GM11168 (cell line): ENCODE data around the gene VASN.

Source experiments
- in situ Hi-C: fragments of 300-500 bp; cut with MboI; formaldehyde crosslinking; loops from one replicate; pipeline ENCODE4 v1.12.0; 2022; ENCODE audit warnings: low sequenced_read_pairs; ENCODE audit not compliant: unreplicated experiment

VASN gene

DNA sequence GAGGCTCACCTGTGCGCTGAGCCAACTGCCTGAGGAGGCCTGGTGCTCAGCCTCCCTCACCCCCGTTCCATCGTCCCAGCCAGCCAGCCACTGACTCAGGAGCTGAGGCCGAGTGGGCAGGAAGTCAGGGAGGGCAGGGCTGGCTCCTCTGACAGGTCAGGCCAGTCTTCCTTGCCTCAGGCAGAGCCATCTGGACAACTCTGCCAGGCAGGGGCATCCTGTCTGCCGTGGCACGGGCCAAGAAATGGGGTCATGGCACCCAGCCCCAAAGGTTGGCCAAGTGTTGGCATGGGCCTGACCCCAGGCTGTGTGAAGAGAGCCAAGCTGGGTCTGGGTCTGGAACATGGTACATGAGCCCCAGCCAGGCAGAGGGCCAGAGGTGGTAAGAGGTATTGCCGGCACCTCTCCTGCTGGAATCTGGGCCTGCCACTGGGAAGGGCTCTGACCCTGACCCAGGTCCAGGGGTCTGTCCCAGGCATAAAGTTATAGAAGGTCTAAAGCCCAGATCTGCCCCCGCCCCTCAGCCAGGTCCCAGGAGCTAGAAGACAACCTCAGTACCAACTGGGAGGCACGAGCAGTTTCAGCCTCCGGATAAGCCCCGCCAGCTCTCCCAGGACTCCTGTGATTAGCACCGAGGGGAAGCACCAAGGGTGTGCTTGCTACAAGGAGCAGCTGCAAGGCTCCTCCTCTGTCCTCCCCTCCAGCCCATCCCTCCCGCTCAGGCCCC is 2.5 kb upstream of the VASN start:
- in situ Hi-C loops, result no loop called here

- in situ Hi-C loops, result no loop called here
Observed at GRCh38 chr16:4370151-4370550, 1.5 kb upstream of the VASN start.

DNA sequence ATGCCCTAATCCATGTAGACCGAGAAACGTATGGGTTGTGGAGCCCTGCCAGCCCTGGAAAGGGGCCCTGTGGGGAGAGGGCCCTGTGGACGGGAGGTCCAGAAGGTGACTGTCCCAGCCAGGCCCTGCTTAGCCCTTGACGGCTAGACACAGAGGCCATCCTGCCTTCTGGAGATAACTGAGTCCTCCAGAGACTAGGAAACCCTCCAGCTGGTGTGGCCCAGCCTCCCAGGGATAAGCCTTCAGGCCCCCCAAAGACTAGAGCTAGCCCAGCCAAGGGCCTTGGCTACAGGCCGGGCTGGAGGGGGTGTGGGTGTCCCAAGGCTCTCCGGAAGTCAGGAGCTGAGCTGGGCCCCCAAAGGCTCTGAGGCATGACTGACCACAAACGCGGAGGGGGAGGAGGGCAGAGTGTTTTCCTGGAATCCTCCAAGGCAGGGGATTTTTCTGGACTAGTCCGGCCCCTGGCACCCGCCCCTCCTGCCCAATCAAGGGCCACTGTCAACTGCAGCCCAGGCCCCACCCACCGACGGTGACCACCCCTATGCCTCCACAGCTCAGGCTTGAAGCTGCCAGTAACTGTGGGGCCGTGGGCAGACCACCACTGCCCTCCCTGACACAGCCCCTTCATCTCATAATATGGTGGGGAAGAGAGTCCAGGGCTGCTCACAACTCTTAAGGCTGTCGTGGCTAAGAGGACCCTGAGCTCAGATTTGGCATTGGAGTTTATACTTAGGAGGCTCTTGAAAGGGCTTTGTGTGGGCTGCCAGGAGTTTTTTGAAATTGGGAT is 885 bp upstream of the VASN start:
- in situ Hi-C loops, result no loop called here

GRCh38 chr16:4372001-4372577 is 441 bp downstream of the VASN start:
- in situ Hi-C loops, result no loop called here

DNA sequence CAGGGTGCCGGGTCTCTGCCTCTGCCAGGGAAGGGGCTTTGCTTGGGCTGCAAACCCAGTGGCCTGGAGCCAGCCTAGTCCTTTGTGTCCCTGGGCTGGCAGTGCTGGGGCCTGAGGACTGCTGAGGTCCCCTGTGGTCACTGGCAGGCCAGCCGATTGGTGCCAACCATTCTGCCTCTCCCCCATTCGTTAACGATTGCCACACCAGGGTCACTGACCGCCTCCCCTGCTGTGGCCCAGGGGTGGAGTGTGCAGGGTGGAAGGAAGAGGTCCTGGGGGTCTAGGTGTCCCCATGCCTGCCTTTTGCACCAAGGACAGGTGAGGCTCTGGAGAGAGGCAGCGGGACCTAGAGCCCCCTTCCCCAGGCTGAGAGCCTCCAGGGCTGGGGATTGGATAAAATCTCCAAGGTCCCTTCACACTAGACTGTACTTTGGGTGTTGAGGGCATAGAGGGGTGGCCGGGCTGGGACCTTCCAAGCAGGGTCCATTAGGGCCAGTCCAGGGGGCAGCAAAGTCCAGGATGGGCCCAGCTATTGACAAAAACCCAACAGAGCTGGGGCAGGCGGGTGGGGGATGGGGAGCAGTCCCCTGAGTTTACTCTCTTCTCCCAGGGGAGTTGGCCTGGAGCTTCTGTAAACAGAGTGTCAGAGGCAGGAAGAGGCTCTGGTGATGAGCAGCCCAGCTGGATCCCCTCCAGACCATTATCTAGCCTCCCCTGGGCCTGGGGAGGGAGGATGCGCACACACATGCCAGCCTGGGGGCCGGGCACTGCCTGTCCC is 1.1 kb downstream of the VASN start:
- in situ Hi-C loops, result no loop called here

GRCh38 chr16:4373356-4373908 is 1.8 kb downstream of the VASN start:
- in situ Hi-C loops, result no loop called here

DNA sequence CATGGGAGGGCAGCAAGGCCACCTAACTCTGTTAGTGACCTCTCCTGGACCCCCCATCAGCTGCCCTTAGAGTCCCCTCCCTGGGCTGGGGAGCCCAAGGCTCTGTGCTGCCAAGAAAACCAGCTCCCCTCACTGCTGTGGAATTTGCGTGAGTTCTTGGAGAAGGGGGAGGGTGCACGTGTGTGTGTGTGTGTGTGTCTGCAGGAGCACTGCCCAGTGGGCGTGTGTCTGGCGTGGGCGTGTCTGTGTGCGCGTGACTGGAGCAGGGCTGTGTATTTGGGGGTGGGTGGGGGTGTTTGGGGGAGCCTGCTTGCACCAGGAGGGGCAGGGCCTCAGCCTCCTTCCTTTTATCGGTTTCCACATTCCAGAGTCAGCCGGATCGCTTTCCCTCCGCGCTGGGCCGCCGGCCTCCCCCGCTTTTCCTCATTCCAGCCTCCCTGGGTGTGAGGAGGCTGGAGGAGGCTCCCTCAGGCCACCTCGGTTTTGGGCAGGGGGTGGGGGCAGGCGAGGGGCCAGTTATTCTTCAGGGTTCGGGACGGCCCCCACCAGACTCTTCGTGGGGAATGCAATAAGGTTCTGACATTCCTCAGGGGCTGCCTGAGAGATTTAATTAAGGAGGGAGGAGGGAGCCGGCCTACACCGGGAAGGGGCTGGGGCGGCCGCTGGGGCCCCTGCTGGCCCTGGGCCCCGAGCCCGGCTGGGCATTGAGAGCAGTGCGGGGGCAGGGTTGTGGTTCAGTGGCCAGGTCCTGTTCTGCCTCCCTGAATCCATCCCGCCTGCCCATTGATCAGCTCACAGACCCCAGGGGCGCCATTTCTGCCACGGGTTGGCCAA is 2.5 kb downstream of the VASN start:
- in situ Hi-C loops, result no loop called here

- in situ Hi-C loops, result no loop called here
Observed at GRCh38 chr16:4375717-4376116, 4.1 kb downstream of the VASN start.

DNA sequence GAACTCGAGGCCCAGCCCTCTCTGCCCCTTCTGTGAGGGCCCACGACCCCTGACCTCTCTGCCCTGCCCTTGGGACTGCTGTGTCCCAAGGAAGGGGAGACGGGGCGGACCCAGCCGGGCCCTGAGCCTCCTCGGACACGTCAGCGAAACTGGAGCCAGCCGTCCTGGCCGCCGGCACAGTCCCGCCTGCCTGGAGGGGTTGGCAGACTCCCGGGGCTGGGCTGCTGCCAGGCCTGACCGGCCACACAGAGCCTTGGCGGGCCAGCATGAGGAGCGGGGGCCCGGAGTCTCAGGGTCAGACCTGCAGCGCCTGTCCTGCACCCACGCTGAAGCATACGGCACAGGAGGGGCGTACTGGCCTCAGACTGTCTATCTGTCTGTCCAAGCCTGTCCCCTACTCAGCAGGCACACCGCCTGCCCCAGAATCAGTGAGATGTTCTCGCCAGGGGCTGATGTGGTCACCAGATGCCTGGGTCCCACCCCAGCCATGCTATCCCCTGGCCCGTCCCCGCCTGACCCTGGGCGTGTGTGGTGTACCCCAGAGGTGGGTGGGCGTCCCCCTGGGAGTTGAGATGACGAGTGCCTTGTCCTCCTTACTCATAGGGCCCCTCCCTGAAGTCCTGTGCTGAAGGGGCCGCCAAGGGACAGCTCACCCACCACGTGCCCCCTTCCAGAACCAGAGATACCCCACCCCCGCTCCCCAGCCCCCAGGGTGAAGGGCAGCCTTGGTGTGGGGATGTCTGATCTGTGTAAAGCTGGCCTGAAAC is 4.7 kb downstream of the VASN start:
- in situ Hi-C loops, result no loop called here

- in situ Hi-C loops, result no loop called here
Observed at GRCh38 chr16:4376893-4377572, 5.4 kb downstream of the VASN start.

DNA sequence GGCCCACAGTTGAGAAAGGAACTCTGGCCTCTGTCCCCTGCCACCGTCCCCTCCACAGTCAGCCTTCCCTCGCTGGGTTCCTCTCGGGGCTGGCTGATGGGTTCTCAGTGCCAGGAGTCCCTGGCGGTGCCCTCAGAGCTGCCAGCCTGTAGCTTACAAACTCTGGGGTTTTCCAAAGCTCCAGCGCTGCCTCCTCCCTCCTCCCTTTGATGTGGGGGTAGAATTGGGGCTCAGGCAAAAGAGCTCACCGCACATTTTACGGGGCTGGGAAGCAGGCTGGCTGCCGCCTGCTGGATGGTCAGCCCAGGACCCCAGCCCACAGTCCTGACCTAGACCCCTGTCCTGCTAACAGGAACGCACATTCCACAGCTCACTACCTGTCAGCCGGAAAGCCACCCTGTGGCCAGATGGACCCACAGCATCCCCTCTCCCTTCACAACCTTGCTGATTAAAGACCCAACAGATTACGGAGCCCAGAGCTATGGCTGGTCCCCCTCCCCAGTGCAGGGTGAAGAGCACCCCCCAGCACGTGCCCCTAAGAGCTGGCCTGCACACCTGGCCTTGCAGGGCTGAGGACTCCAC is 6.0 kb downstream of the VASN start:
- in situ Hi-C loops, result no loop called here

- in situ Hi-C loops, result no loop called here
Observed at GRCh38 chr16:4378161-4378666, 6.6 kb downstream of the VASN start.

- in situ Hi-C loops, result no loop called here
Observed at GRCh38 chr16:4378999-4379690, 7.5 kb downstream of the VASN start.

- in situ Hi-C loops, result no loop called here
Observed at GRCh38 chr16:4380119-4381063, 8.7 kb downstream of the VASN start.

DNA sequence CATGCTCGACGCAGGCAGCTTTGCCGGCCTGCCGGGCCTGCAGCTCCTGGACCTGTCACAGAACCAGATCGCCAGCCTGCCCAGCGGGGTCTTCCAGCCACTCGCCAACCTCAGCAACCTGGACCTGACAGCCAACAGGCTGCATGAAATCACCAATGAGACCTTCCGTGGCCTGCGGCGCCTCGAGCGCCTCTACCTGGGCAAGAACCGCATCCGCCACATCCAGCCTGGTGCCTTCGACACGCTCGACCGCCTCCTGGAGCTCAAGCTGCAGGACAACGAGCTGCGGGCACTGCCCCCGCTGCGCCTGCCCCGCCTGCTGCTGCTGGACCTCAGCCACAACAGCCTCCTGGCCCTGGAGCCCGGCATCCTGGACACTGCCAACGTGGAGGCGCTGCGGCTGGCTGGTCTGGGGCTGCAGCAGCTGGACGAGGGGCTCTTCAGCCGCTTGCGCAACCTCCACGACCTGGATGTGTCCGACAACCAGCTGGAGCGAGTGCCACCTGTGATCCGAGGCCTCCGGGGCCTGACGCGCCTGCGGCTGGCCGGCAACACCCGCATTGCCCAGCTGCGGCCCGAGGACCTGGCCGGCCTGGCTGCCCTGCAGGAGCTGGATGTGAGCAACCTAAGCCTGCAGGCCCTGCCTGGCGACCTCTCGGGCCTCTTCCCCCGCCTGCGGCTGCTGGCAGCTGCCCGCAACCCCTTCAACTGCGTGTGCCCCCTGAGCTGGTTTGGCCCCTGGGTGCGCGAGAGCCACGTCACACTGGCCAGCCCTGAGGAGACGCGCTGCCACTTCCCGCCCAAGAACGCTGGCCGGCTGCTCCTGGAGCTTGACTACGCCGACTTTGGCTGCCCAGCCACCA is 9.7 kb downstream of the VASN start:
- in situ Hi-C loops, result no loop called here
